ENCODE data around the gene PCDHGA2.
"Not testable (repeated sequence)": the region's sequence is repeated elsewhere in the genome, so short reads cannot be mapped to it uniquely, and the experiment has no call there.

Gene PCDHGA2

GRCh38 chr5:141373673-141374317, 35.2 kb downstream of the PCDHGA2 start, which contains the start of gene PCDHGA6:
TSS of gene PCDHGA6 (plus strand) at chr5:141373891. CDS start at chr5:141374084, 193 bp downstream.
- no peak within 1 kb of the TSS for H3K4me3 ChIP-seq (ENCODE audit: low read depth, low read length)
- DNase-seq (ENCODE audit: low read depth), result no peak

GRCh38 chr5:141374627-141375026, 36.1 kb downstream of the PCDHGA2 start:
- no peak for DNase-seq (ENCODE audit: low read depth)
- no peak overlapping the region for H3K4me3 ChIP-seq (ENCODE audit: low read depth, low read length)
- TF ChIP-seq CTCF (IDR thresholded peaks at IDR 0.05; ENCODE audit: insufficient read depth, low read depth, low read length, missing control alignments), result no peak

More at GRCh38 chr5:141373673-141374317, 35.2 kb downstream of the PCDHGA2 start, which contains the start of gene PCDHGA6:
- TF ChIP-seq CTCF (IDR thresholded peaks at IDR 0.05; ENCODE audit: insufficient read depth, low read depth, low read length, missing control alignments), result peak; percentile 28

- DNase-seq (ENCODE audit: low read depth); H3K4me3 ChIP-seq (ENCODE audit: low read depth, low read length): not testable (repeated sequence)
Measured at GRCh38 chr5:141375444-141376155, 37.0 kb downstream of the PCDHGA2 start.

- DNase-seq (ENCODE audit: low read depth), result no peak
- no peak within 1 kb of the TSS for H3K4me3 ChIP-seq (ENCODE audit: low read depth, low read length)
- TF ChIP-seq CTCF (IDR thresholded peaks at IDR 0.05; ENCODE audit: insufficient read depth, low read depth, low read length, missing control alignments), result no peak
Measured at GRCh38 chr5:141382469-141383294, 44.1 kb downstream of the PCDHGA2 start, which contains the start of gene PCDHGA7. TSS of gene PCDHGA7 (plus strand) at chr5:141382742. CDS start at chr5:141382900, 158 bp downstream.

- no peak for DNase-seq (ENCODE audit: low read depth)
- no peak for TF ChIP-seq CTCF (IDR thresholded peaks at IDR 0.05; ENCODE audit: insufficient read depth, low read depth, low read length, missing control alignments)
- H3K4me3 ChIP-seq (ENCODE audit: low read depth, low read length), result no peak overlapping the region
Measured at GRCh38 chr5:141383345-141383744, 44.8 kb downstream of the PCDHGA2 start.

GRCh38 chr5:141384471-141385267, 46.1 kb downstream of the PCDHGA2 start:
- no peak for TF ChIP-seq CTCF (IDR thresholded peaks at IDR 0.05; ENCODE audit: insufficient read depth, low read depth, low read length, missing control alignments)
- H3K4me3 ChIP-seq (ENCODE audit: low read depth, low read length), result no peak overlapping the region
- DNase-seq (ENCODE audit: low read depth), result no peak

Measured in GM12865 (cell line).